K562 (cell line): ENCODE measurements around the gene MPI. TPM values are rescaled to one million over a fixed set of nuclear protein-coding genes. Genes with fewer than 3 reads are reported as not detected.
A peak's percentile ranks its signal among the peaks of the same experiment; 100 is the strongest.

ENCODE experiments used
- C11orf30 ChIP-seq: fragments of 450-650 bp; IDR thresholded peaks from 2 replicates; pipeline ENCODE4 v1.6.1; 2016; ENCODE audit warnings: low read depth, mild to moderate bottlenecking
- CREM ChIP-seq: IDR thresholded peaks from 2 replicates; pipeline ENCODE4 v1.6.1; 2014; ENCODE audit warnings: antibody characterized with exemption, low read depth
- ETV1 ChIP-seq: fragments of 450-650 bp; conservative IDR thresholded peaks from 2 replicates; pipeline ENCODE4 v1.6.1; 2016; ENCODE audit warnings: missing genetic modification characterization, control low read depth, low read depth, missing compliant biosample characterization
- HMG20B ChIP-seq: fragments of 250-450 bp; sonication (Bioruptor Pico); IDR thresholded peaks from 2 replicates; pipeline ENCODE4 v1.5.0; 2021; ENCODE audit warnings: mild to moderate bottlenecking
- KLF10 ChIP-seq: fragments of 250-450 bp; sonication (Bioruptor Pico); IDR thresholded peaks from 2 replicates; pipeline ENCODE4 v1.6.1; 2021; ENCODE audit warnings: matching md5 sums
- NR3C1 ChIP-seq: sonication (generic); formaldehyde crosslinking; IDR thresholded peaks from 2 replicates; pipeline ENCODE4 v1.8.1; 2022; ENCODE audit warnings: missing genetic modification reagents
- PHF21A ChIP-seq: fragments of 450-650 bp; IDR thresholded peaks from 2 replicates; pipeline ENCODE4 v1.6.1; 2017; ENCODE audit warnings: low read depth, borderline replicate concordance
- RAD21 ChIP-seq, 2 experiments: fragments of 250-450 bp in 1 of 2; fragments of 450-650 bp in 1 of 2; sonication (Bioruptor Pico) in 1 of 2; formaldehyde crosslinking in 1 of 2; IDR thresholded peaks in 1 of 2; conservative IDR thresholded peaks in 1 of 2; 2 replicates each; pipeline versions ENCODE4 v1.4.0 to v1.8.0; 2020 to 2022; ENCODE audit warnings: mild to moderate bottlenecking in 2 of 2, moderate library complexity in 1 of 2
- SOX6 ChIP-seq: fragments of 450-650 bp; IDR thresholded peaks from 2 replicates; pipeline ENCODE4 v1.6.1; 2014; ENCODE audit warnings: mild to moderate bottlenecking
- TAF1 ChIP-seq: IDR thresholded peaks from 2 replicates; pipeline ENCODE4 v1.6.1; 2011; ENCODE audit warnings: mild to moderate bottlenecking, low read length, moderate library complexity; ENCODE audit not compliant: insufficient read depth, control insufficient read depth, severe bottlenecking; ENCODE audit errors: extremely low read depth
- XRCC5 ChIP-seq: fragments of 200-400 bp; formaldehyde crosslinking; IDR thresholded peaks from 2 replicates; pipeline ENCODE4 v1.6.1; 2017; ENCODE audit warnings: low read depth, mild to moderate bottlenecking, low read length
- ZC3H8 ChIP-seq: fragments of 450-650 bp; IDR thresholded peaks from 2 replicates; pipeline ENCODE4 v1.6.1; 2017
- ZEB2 ChIP-seq: fragments of 450-650 bp; IDR thresholded peaks from 2 replicates; pipeline ENCODE4 v1.6.1; 2016
- ZNF384 ChIP-seq: IDR thresholded peaks from 2 replicates; pipeline ENCODE4 v1.6.1; 2012; ENCODE audit warnings: low read depth, low read length, improper control_type of control experiment
- ZNF584 ChIP-seq: fragments of 200-800 bp; sonication (Bioruptor generic); IDR thresholded peaks from 2 replicates; pipeline ENCODE4 v1.6.1; 2016; ENCODE audit warnings: low read depth, mild to moderate bottlenecking, missing genetic modification characterization, missing compliant biosample characterization
- ZNF785 ChIP-seq: fragments of 250-450 bp; sonication (Bioruptor Pico); IDR thresholded peaks from 2 replicates; pipeline ENCODE4 v1.4.0; 2020; ENCODE audit warnings: mild to moderate bottlenecking
- polyA plus RNA-seq, 8 experiments: library from polyadenylated mRNA; depleted of rRNA in 4 of 8; stranded (reverse) in 5 of 8; unstranded in 3 of 8; fragments of >200 nt; fragmentation: Nextera tagmentation in 2 of 8; fragmentation: Illumina TruSeq in 1 of 8; extraction: Ambion mirVana in 2 of 8; extraction: Trizol in 1 of 8; gene quantifications; 2 replicates each; pipeline versions ENCODE4 v1.2.1 to v1.2.3, GENCODE V29; 2011 to 2014; ENCODE audit warnings: inconsistent platforms in 1 of 8, missing spikeins in 1 of 8
- total RNA-seq, 7 experiments: library from RNA; depleted of rRNA in 6 of 7; stranded (reverse); fragments of >200 nt in 6 of 7; fragmentation: Illumina TruSeq in 2 of 7; extraction: Trizol in 2 of 7; gene quantifications; 2 replicates each; pipeline versions ENCODE4 v1.2.1 to v1.2.3, GENCODE V29; 2011 to 2021; ENCODE audit warnings: low replicate concordance in 1 of 7
- TF ChIP-seq, protein P1 (sequence below): fragments of 450-650 bp; conservative IDR thresholded peaks from 2 replicates; pipeline ENCODE4 v1.6.1; 2016; ENCODE audit warnings: missing genetic modification characterization, low read depth, mild to moderate bottlenecking, missing compliant biosample characterization, moderate library complexity
- TF ChIP-seq, protein P2 (sequence below): fragments of 450-650 bp; IDR thresholded peaks from 2 replicates; pipeline ENCODE4 v1.6.1; 2017; ENCODE audit warnings: antibody characterized with exemption, mild to moderate bottlenecking
- TF ChIP-seq, protein P3 (sequence below): fragments of 250-450 bp; sonication (Bioruptor Pico); IDR thresholded peaks from 2 replicates; pipeline ENCODE4 v1.5.0; 2022; ENCODE audit warnings: mild to moderate bottlenecking
- TF ChIP-seq, protein P4 (sequence below): fragments of 250-450 bp; sonication (Bioruptor Pico); IDR thresholded peaks from 2 replicates; pipeline ENCODE4 v1.4.0; 2020; ENCODE audit warnings: mild to moderate bottlenecking, moderate library complexity

The MPI gene
- total and polyA plus RNA-seq, 9 of the 15 experiments (the other 6 are each of a cell fraction or from before 2014, with no cell fraction given): 30.7 to 105 (median 40.5) TPM

DNA sequence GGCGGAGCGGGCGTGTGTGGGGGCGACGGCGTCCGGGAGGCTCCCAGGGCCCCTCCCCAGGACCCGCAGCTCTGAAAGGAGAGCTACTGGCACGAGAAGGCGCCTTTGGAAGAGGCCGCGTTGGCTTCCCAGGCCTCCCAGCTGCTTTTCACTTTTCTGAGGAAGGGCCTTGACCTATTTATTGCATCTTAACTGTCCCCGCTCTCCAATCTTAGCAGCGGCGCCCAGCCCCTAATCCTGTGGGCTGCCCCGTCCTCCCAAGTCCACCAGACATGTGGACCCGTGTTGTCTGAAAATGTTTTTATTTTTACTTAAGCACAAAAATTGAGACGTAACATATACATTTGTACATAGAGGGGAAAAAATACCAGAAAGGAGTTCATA is 46.4 kb upstream of the MPI start (continued):
- TF ChIP-seq SOX6 (no peak), ETV1 (tag) (no peak), ZC3H8 (no peak), PHF21A (no peak), RAD21 (CRISPR knock-in tag; conservative IDR thresholded peaks at IDR 0.05 in 1 of 2, IDR thresholded peaks at IDR 0.05 in 1 of 2) (no peak), ZNF584 (CRISPR knock-in tag) (no peak), TAF1 (no peak), KLF10 (CRISPR knock-in tag) (no peak), XRCC5 (no peak), ZEB2 (no peak), C11orf30 (no peak), ZNF785 (CRISPR knock-in tag) (no peak), NR3C1 (0 out of 2 replicates have a peak, but pooled peaks have one; percentile 12), ZNF384 (no peak), CREM (no peak), HMG20B (no peak)
- TF ChIP-seq, protein P1, sequence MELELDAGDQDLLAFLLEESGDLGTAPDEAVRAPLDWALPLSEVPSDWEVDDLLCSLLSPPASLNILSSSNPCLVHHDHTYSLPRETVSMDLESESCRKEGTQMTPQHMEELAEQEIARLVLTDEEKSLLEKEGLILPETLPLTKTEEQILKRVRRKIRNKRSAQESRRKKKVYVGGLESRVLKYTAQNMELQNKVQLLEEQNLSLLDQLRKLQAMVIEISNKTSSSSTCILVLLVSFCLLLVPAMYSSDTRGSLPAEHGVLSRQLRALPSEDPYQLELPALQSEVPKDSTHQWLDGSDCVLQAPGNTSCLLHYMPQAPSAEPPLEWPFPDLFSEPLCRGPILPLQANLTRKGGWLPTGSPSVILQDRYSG (tag): no peak
- TF ChIP-seq, protein P2, sequence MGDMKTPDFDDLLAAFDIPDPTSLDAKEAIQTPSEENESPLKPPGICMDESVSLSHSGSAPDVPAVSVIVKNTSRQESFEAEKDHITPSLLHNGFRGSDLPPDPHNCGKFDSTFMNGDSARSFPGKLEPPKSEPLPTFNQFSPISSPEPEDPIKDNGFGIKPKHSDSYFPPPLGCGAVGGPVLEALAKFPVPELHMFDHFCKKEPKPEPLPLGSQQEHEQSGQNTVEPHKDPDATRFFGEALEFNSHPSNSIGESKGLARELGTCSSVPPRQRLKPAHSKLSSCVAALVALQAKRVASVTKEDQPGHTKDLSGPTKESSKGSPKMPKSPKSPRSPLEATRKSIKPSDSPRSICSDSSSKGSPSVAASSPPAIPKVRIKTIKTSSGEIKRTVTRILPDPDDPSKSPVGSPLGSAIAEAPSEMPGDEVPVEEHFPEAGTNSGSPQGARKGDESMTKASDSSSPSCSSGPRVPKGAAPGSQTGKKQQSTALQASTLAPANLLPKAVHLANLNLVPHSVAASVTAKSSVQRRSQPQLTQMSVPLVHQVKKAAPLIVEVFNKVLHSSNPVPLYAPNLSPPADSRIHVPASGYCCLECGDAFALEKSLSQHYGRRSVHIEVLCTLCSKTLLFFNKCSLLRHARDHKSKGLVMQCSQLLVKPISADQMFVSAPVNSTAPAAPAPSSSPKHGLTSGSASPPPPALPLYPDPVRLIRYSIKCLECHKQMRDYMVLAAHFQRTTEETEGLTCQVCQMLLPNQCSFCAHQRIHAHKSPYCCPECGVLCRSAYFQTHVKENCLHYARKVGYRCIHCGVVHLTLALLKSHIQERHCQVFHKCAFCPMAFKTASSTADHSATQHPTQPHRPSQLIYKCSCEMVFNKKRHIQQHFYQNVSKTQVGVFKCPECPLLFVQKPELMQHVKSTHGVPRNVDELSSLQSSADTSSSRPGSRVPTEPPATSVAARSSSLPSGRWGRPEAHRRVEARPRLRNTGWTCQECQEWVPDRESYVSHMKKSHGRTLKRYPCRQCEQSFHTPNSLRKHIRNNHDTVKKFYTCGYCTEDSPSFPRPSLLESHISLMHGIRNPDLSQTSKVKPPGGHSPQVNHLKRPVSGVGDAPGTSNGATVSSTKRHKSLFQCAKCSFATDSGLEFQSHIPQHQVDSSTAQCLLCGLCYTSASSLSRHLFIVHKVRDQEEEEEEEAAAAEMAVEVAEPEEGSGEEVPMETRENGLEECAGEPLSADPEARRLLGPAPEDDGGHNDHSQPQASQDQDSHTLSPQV: no peak
- TF ChIP-seq, protein P3, sequence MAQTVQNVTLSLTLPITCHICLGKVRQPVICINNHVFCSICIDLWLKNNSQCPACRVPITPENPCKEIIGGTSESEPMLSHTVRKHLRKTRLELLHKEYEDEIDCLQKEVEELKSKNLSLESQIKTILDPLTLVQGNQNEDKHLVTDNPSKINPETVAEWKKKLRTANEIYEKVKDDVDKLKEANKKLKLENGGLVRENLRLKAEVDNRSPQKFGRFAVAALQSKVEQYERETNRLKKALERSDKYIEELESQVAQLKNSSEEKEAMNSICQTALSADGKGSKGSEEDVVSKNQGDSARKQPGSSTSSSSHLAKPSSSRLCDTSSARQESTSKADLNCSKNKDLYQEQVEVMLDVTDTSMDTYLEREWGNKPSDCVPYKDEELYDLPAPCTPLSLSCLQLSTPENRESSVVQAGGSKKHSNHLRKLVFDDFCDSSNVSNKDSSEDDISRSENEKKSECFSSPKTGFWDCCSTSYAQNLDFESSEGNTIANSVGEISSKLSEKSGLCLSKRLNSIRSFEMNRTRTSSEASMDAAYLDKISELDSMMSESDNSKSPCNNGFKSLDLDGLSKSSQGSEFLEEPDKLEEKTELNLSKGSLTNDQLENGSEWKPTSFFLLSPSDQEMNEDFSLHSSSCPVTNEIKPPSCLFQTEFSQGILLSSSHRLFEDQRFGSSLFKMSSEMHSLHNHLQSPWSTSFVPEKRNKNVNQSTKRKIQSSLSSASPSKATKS (CRISPR knock-in tag): no peak
- TF ChIP-seq, protein P4, sequence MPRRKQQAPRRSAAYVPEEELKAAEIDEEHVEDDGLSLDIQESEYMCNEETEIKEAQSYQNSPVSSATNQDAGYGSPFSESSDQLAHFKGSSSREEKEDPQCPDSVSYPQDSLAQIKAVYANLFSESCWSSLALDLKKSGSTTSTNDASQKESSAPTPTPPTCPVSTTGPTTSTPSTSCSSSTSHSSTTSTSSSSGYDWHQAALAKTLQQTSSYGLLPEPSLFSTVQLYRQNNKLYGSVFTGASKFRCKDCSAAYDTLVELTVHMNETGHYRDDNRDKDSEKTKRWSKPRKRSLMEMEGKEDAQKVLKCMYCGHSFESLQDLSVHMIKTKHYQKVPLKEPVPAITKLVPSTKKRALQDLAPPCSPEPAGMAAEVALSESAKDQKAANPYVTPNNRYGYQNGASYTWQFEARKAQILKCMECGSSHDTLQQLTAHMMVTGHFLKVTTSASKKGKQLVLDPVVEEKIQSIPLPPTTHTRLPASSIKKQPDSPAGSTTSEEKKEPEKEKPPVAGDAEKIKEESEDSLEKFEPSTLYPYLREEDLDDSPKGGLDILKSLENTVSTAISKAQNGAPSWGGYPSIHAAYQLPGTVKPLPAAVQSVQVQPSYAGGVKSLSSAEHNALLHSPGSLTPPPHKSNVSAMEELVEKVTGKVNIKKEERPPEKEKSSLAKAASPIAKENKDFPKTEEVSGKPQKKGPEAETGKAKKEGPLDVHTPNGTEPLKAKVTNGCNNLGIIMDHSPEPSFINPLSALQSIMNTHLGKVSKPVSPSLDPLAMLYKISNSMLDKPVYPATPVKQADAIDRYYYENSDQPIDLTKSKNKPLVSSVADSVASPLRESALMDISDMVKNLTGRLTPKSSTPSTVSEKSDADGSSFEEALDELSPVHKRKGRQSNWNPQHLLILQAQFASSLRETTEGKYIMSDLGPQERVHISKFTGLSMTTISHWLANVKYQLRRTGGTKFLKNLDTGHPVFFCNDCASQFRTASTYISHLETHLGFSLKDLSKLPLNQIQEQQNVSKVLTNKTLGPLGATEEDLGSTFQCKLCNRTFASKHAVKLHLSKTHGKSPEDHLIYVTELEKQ: no peak
